Measurements from ENCODE around the gene CHMP1B.

The CHMP1B gene

DNA sequence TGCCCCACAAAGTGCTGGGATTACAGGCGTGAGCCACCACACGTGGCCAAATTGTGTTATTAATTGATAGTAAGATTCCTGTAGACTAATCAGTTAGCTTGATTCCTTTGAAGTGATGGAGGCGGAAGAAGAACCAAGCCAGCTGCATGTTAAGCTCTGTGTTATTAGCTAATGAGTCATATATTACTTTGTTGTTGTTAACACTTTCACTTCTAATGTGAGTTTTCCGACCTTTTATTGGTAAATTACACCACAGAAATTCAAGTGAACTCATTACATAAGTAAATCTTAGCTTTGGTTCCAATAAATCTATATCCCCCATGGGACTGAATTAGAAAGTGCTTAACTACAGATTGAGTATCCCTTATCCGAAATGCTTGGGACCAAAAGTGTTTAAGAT lies 20.3 kb downstream of the CHMP1B start:
- no peak for DNase-seq (ENCODE audit: low read depth)

DNA sequence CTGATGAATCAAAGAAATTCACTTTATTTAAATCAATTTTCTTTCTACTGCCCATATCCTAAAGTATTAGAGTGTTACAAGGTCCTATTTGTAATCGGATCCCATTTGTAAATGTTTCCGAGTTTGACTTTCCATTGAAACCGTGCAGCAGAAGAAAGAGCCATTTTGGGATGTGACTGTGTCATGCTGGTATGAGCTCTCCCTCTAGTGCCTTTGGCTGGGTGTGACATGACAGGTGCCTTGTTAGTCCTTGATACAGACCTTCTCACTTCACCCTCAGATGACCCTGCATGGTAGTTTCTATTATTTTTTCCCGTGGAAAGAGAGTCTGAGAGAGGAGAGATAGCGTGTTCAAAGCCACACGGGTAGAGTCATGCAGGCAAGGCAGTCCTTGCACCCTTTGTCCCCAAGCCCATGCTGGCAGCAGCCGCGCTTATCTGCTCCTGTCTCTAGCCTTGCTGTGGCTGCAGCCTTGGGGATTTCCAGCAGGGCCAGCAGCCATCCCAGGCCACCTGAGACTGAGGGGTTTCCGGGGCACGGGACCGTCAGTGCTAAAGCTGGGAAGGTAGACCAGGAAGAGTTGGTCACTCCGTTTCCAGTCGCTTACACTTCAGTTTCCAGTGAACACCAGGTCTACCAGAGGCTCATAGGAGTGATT lies 21.4 kb downstream of the CHMP1B start:
- no peak for DNase-seq (ENCODE audit: low read depth)
- TF ChIP-seq, protein P1, sequence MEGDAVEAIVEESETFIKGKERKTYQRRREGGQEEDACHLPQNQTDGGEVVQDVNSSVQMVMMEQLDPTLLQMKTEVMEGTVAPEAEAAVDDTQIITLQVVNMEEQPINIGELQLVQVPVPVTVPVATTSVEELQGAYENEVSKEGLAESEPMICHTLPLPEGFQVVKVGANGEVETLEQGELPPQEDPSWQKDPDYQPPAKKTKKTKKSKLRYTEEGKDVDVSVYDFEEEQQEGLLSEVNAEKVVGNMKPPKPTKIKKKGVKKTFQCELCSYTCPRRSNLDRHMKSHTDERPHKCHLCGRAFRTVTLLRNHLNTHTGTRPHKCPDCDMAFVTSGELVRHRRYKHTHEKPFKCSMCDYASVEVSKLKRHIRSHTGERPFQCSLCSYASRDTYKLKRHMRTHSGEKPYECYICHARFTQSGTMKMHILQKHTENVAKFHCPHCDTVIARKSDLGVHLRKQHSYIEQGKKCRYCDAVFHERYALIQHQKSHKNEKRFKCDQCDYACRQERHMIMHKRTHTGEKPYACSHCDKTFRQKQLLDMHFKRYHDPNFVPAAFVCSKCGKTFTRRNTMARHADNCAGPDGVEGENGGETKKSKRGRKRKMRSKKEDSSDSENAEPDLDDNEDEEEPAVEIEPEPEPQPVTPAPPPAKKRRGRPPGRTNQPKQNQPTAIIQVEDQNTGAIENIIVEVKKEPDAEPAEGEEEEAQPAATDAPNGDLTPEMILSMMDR (IDR thresholded peaks at IDR 0.05; ENCODE audit: control insufficient read depth, insufficient read depth, low read depth, low read length, missing control alignments), result peak; percentile 50
- no peak overlapping the region for H3K4me3 ChIP-seq (ENCODE audit: control insufficient read depth, low read depth, low read length)

More for the DNA sequence above, 20.3 kb downstream of the CHMP1B start:
- H3K4me3 ChIP-seq (ENCODE audit: control insufficient read depth, low read depth, low read length), result no peak overlapping the region
- TF ChIP-seq, protein P1 (IDR thresholded peaks at IDR 0.05; ENCODE audit: control insufficient read depth, insufficient read depth, low read depth, low read length, missing control alignments), result no peak

GRCh38 chr18:11873670-11874340 lies 22.6 kb downstream of the CHMP1B start:
- TF ChIP-seq, protein P1 (IDR thresholded peaks at IDR 0.05; ENCODE audit: control insufficient read depth, insufficient read depth, low read depth, low read length, missing control alignments), result no peak
- DNase-seq (ENCODE audit: low read depth), result no peak
- no peak overlapping the region for H3K4me3 ChIP-seq (ENCODE audit: control insufficient read depth, low read depth, low read length)

DNA sequence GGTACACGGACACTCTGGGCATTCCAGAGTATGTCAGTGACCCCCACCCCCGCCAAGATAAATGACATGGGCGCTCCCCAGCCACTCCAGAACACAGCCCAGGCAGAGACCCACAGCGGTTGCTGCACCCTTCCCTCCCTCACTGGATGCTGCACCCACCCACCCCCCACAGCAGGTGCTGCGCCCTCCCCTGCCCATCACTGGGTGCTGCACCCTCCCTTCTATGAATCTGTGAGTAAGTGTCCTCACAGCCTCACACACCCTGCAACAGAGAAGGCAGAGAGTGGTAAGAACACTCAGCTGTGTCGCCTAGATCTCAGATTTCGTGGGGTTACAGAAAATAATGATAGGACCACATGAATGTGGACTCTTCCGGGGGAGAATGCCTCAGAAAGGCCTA lies 23.5 kb downstream of the CHMP1B start:
- no peak overlapping the region for H3K4me3 ChIP-seq (ENCODE audit: control insufficient read depth, low read depth, low read length)
- DNase-seq (ENCODE audit: low read depth), result no peak
- TF ChIP-seq, protein P1 (IDR thresholded peaks at IDR 0.05; ENCODE audit: control insufficient read depth, insufficient read depth, low read depth, low read length, missing control alignments), result no peak

- H3K4me3 ChIP-seq (ENCODE audit: control insufficient read depth, low read depth, low read length), result no peak overlapping the region
- DNase-seq (ENCODE audit: low read depth), result no peak
- TF ChIP-seq, protein P1 (IDR thresholded peaks at IDR 0.05; ENCODE audit: control insufficient read depth, insufficient read depth, low read depth, low read length, missing control alignments), result no peak
Observed at GRCh38 chr18:11877497-11878135, 26.4 kb downstream of the CHMP1B start.

DNA sequence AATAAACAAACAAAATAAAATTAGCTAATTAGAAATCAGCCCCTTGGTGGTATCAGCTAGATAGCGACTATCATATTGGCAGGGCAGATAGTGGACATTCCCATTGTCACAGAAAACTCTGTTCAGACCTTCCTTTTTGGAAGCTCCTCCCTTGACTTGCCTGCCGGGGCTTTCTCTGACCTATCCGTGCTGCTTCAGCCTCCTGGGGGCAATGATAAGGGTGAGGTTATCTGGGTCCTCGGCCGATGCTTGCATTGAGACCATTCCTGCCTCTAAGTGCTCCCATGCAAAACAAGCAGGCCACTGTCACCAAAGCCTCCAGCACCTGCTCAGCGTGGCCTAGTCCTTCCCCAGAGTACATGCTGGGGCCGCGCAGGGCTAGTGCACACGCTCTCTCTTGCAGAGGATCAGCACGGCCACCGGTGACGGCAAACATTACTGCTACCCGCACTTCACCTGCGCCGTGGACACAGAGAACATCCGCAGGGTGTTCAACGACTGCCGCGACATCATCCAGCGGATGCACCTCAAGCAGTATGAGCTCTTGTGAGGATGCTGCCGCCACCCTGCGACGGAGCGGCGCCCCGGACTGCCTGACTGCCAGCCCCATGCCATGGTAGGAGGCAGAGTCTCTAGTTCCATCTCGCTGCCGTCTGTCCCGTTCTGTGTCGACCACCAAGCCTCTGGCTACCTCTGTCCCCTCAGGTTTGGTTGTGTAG lies 29.5 kb downstream of the CHMP1B start:
- TF ChIP-seq, protein P1 (IDR thresholded peaks at IDR 0.05; ENCODE audit: control insufficient read depth, insufficient read depth, low read depth, low read length, missing control alignments), result no peak
- DNase-seq (ENCODE audit: low read depth), result no peak

More for the DNA sequence above, 29.5 kb downstream of the CHMP1B start:
- H3K4me3 ChIP-seq (ENCODE audit: control insufficient read depth, low read depth, low read length), result no peak overlapping the region

All from AG09309 (cell line).